Large intestine (tissue), 3 donors: ENCODE measurements around the gene ACOXL. TPM values are rescaled to one million over a fixed set of nuclear protein-coding genes. Genes with fewer than 3 reads are reported as not detected.

Experiments used
- DNase-seq, 2 donors: peaks; one replicate each; pipeline versions ENCODE4 v3.0.0 to v3.0.0-alpha.2; 2013
- H3K27ac ChIP-seq: one replicate; pipeline ENCODE4 v1.5.1; 2013; ENCODE audit warnings: low read length
- H3K27me3 ChIP-seq: 2 replicates; pipeline ENCODE4 v1.6.1; 2013; ENCODE audit warnings: low read length; ENCODE audit not compliant: control insufficient read depth, insufficient read depth
- H3K36me3 ChIP-seq: 2 replicates; pipeline ENCODE4 v1.6.1; 2013; ENCODE audit warnings: low read length; ENCODE audit not compliant: control insufficient read depth, insufficient read depth
- H3K4me1 ChIP-seq: one replicate; pipeline ENCODE4 v1.6.1; 2013; ENCODE audit warnings: low read length; ENCODE audit not compliant: control insufficient read depth, insufficient read depth
- H3K4me3 ChIP-seq: one replicate; pipeline ENCODE4 v1.5.1; 2013; ENCODE audit warnings: low read length
- H3K9me3 ChIP-seq: one replicate; pipeline ENCODE4 v1.6.1; 2013; ENCODE audit warnings: mild to moderate bottlenecking, low read depth, low read length, moderate library complexity; ENCODE audit not compliant: control insufficient read depth
- WGBS: methylation state at CpG from one replicate; pipeline ENCODE4 v1.1.5; 2013; ENCODE audit warnings: low lambda C conversion rate; ENCODE audit not compliant: insufficient coverage; 5-methylcytosine and 5-hydroxymethylcytosine counted together
- polyA plus RNA-seq: library from polyadenylated mRNA; unstranded; fragments of 120-200 nt; gene quantifications from one replicate; pipeline ENCODE4 v1.2.1, GENCODE V29; 2013

Gene ACOXL
- polyA plus RNA-seq, 1 donor: 0.07 TPM

DNA sequence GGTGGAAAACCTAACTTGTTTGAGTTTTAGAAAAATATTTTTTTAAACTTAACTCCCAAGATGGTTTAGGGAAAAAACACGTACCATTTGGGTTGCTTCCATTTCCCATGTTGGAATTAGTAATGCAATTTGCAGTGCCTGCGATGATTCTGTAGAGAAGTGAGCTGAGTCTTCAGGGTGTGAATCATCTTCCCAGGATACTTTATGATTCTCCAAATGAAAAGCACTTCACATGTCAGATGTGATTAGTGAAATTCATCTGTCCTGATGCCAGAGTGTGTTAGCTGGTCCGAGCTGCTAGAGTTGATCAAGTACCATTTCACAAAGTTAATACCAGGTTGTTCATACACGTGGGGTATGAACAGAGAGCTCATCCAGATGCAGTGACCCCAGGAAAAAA is 59.1 kb downstream of the ACOXL start:
- Histone ChIP-seq H3K4me3 (no peak overlapping the region), H3K27ac (no peak overlapping the region), H3K4me1 (no peaks in the 10 kb centered on the region), H3K27me3 (peaks cover 54% of the 10 kb centered on the region), H3K36me3 (no peaks in the 10 kb centered on the region), H3K9me3 (no peaks in the 10 kb centered on the region)
- 67% methylated on average over 2 of the region's 4 CpGs for WGBS
- no peak for DNase-seq

DNA sequence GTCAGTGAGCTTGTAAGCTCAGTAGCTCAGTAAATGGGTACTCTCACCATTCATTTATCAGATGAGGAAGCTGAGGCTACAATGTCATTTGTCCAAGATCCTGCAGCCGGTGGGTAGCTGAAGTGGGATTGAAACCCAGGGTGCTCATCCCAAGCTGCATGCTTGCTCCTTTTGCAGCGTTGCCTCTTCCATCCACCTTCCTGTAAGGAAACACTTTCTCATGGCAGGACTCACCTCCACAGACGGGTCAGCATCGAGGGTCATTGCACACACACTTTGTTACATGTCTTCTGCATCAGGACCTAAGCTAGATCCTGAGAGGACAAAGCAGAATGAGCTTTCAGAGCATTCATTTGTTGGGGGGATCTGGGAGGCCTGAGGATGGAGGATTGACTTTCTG is 60.7 kb downstream of the ACOXL start:
- no peaks in the 10 kb centered on the region for H3K9me3 ChIP-seq
- DNase-seq: no peak
- WGBS: 83% methylated on average over 1 of the region's 4 CpGs
- no peak overlapping the region for H3K4me3 ChIP-seq
- no peaks in the 10 kb centered on the region for H3K36me3 ChIP-seq
- H3K4me1 ChIP-seq: no peaks in the 10 kb centered on the region
- H3K27me3 ChIP-seq: peaks cover 61% of the 10 kb centered on the region
- H3K27ac ChIP-seq: no peak overlapping the region

GRCh38 chr2:110794390-110794789 is 62.0 kb downstream of the ACOXL start:
- no peaks in the 10 kb centered on the region for H3K9me3 ChIP-seq
- H3K36me3 ChIP-seq: no peaks in the 10 kb centered on the region
- no peaks in the 10 kb centered on the region for H3K4me1 ChIP-seq
- H3K4me3 ChIP-seq: no peak overlapping the region
- 56% methylated on average over 1 of the region's 4 CpGs for WGBS
- DNase-seq: no peak
- no peak overlapping the region for H3K27ac ChIP-seq
- peaks cover 56% of the 10 kb centered on the region for H3K27me3 ChIP-seq

GRCh38 chr2:110794951-110795350 is 62.6 kb downstream of the ACOXL start:
- no peak overlapping the region for H3K27ac ChIP-seq
- no CpG with 5 or more reads among the region's 8 CpGs for WGBS
- no peaks in the 10 kb centered on the region for H3K9me3 ChIP-seq
- H3K36me3 ChIP-seq: no peaks in the 10 kb centered on the region
- H3K27me3 ChIP-seq: peaks cover 54% of the 10 kb centered on the region
- H3K4me1 ChIP-seq: no peaks in the 10 kb centered on the region
- H3K4me3 ChIP-seq: no peak overlapping the region
- no peak for DNase-seq

DNA sequence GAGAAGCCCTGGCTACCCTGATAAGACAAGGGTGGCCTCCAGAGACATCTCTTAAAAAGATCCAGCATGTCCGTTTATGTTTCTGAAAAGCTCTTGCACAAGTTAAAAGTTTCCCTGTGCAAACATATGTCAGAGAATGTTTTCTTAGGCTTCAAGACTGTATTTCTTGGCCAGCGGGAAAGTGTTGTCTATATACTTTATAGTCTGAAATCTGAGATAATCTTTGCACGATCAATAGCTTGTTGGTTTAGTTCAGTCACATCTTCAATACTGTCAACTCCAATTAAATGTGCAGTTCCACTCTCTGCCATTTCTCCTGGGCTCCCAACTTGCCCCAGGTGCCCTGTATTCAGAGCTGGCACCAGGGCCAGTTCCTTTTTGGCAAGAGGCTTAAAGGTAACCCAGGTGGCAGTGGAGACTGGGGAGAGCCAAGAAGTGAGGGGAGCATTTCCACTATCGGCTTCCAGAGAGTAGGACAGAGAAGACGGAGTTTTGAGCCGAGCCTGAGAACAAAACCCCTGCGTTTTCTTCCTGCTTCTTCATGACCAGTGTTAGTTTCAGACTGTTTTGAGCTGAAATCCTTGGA is 64.4 kb downstream of the ACOXL start:
- Histone ChIP-seq H3K27ac (no peak overlapping the region), H3K4me3 (no peak overlapping the region), H3K9me3 (no peaks in the 10 kb centered on the region), H3K27me3 (peaks cover 47% of the 10 kb centered on the region), H3K36me3 (no peaks in the 10 kb centered on the region), H3K4me1 (no peaks in the 10 kb centered on the region)
- DNase-seq: no peak
- 43% methylated on average over 1 of the region's 7 CpGs for WGBS

- no peaks in the 10 kb centered on the region for H3K4me1 ChIP-seq
- 100% methylated on average over 1 of the region's 3 CpGs for WGBS
- H3K9me3 ChIP-seq: no peaks in the 10 kb centered on the region
- no peak for DNase-seq
- no peak overlapping the region for H3K4me3 ChIP-seq
- no peak overlapping the region for H3K27ac ChIP-seq
- no peaks in the 10 kb centered on the region for H3K36me3 ChIP-seq
- peaks cover 32% of the 10 kb centered on the region for H3K27me3 ChIP-seq
Observed at GRCh38 chr2:110799376-110799775, 67.0 kb downstream of the ACOXL start.

DNA sequence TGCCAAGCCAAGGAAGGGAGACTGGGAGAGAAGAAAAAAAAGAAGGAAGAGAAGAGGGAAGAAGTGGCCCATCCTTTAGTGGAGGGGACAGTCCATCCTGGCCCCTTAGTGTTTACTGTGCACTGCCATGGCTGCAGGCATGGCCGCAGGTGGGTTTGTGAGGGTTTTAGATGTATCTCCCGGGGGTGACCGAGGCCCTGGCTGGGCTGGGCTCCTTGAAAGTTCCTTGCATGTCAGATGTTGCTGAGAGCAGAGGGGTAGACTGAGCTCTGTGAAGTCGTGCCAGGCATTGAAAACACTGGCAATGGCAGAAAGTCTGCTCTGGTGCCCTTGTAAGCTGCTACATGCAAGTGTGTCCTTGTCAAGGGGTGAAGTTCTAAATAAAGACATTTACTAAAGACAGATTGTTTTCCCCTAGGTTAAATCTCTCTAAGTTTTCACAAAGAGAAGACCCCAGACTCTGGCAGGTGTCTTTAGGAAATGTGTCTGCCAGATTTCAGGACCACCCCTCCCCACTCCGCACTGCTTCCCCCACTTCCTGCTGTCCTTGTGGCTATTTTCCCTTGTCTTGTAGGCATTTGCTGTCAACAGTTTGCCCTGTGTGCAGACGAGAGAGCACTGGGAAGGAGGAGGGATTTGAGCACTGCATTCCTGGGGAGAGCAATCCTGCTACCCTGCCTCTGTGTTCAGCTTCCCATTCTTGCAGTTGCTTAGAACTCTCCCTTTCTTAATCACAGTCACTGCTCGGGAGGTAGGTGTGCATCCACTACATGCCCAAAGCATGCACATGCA is 68.4 kb downstream of the ACOXL start:
- no peak overlapping the region for H3K4me3 ChIP-seq
- DNase-seq: no peak
- H3K4me1 ChIP-seq: no peaks in the 10 kb centered on the region
- H3K27me3 ChIP-seq: peaks cover 23% of the 10 kb centered on the region
- WGBS: no CpG with 5 or more reads among the region's 7 CpGs
- H3K27ac ChIP-seq: no peak overlapping the region
- H3K36me3 ChIP-seq: no peaks in the 10 kb centered on the region
- H3K9me3 ChIP-seq: no peaks in the 10 kb centered on the region

DNA sequence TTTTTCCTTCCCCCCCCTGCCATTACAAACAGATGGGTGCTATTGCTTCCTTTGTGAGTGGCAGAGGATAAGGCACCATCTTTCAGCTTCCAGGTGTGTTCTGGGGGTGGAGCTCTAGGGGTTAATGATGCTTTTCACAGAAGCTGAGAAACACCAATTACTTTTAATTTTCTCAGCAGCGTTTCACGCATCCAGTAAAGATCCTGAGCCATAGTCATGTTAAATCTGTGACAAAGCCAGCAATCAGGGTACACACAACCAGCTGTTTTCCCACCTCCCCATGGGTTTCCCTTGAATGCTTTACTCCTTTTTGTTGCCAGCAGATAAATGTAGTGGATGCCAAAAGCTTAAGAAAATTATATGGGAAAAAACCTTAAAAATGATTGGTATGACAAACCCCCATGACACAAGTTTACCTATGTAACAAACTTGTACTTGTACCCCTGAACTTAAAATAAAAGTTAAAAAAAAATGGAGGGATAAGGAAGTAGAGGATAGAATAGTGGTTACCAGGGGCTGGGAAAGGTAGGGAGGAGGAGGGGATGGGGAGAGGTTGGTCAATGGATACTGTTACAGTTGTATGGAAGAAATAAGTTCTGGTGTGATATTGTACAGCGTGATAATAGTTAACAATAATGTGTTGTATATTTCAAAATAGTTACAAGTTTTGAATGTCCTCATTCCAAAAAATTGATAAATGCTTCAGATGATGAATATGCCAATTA is 70.0 kb downstream of the ACOXL start:
- Histone ChIP-seq H3K4me3 (no peak overlapping the region), H3K9me3 (no peaks in the 10 kb centered on the region), H3K36me3 (no peaks in the 10 kb centered on the region), H3K4me1 (no peaks in the 10 kb centered on the region), H3K27me3 (peaks cover 14% of the 10 kb centered on the region), H3K27ac (no peak overlapping the region)
- 43% methylated on average over 2 of the region's 3 CpGs for WGBS
- DNase-seq: no peak

DNA sequence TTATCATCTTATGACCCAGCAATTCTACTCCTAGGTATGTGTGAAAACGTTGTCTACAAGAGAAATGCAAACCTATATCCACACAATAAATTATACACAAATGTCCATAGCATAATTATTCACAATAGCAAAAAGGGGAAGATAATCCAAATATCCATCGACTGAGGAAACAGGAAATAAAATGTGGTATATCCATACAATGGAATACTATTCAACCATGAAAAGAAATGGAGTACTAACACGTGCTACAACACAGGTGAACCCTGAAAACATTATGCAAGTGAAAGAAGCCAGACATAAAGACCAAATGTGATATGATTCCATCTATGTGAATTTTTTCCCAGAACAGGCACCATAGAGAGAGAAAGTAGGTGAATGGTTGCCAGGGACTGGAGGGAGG is 72.1 kb downstream of the ACOXL start:
- no peaks in the 10 kb centered on the region for H3K4me1 ChIP-seq
- H3K36me3 ChIP-seq: no peaks in the 10 kb centered on the region
- H3K9me3 ChIP-seq: no peaks in the 10 kb centered on the region
- peaks cover 12% of the 10 kb centered on the region for H3K27me3 ChIP-seq
- no peak overlapping the region for H3K27ac ChIP-seq
- 86% methylated on average over 1 of the region's 3 CpGs for WGBS
- DNase-seq: no peak
- H3K4me3 ChIP-seq: no peak overlapping the region

- DNase-seq: no peak
- no peak overlapping the region for H3K4me3 ChIP-seq
- H3K27ac ChIP-seq: no peak overlapping the region
- peaks cover 11% of the 10 kb centered on the region for H3K27me3 ChIP-seq
- no peaks in the 10 kb centered on the region for H3K4me1 ChIP-seq
- no peaks in the 10 kb centered on the region for H3K9me3 ChIP-seq
- H3K36me3 ChIP-seq: no peaks in the 10 kb centered on the region
- no CpG with 5 or more reads among the region's 10 CpGs for WGBS
Observed at GRCh38 chr2:110804915-110805314, 72.5 kb downstream of the ACOXL start.
